ENCODE data around the gene FKBP11. TPM values are rescaled to one million over a fixed set of nuclear protein-coding genes. Genes with fewer than 3 reads are reported as not detected.

The FKBP11 gene
- total RNA-seq, 2 donors from 2014 or later: 12.1 to 33.1 TPM

DNA sequence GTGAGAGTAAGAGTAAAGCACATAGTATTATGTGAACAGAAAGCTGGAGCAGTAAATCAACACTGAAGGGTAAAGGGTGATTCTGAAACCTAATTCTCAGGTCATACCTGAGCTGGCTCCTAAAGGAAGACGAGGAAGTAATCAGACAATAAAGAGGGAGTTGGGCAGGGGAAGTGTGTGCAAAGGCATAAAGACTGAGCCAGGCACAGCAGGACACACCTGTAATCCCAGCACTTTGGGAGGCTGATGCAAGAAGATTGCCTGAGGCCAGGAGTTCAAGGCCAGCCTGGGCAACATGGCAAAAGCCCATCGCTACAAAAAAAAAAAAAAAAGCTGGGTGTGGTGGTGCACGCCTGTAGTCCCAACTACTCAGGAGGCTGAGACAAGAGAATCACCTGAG is 22.4 kb upstream of the FKBP11 start:
- no peak for DNase-seq (ENCODE audit: low spot score)
- Histone ChIP-seq H3K4me3 (no peak overlapping the region), H3K27ac (no peak overlapping the region), H3K36me3 (no peaks in the 10 kb centered on the region), H3K4me1 (replicated peaks) (no peaks in the 10 kb centered on the region), H3K9me3 (no peaks in the 10 kb centered on the region), H3K27me3 (replicated peaks; ENCODE audit: insufficient read depth) (no peaks in the 10 kb centered on the region)
- WGBS: 85% methylated on average over 3 of the region's 3 CpGs
- intact Hi-C loops (cut with DNase I): no loop called here
- TF ChIP-seq POLR2A (IDR thresholded peaks at IDR 0.05): no peak
- no peak for TF ChIP-seq POLR2AphosphoS5 (IDR thresholded peaks at IDR 0.05)
- TF ChIP-seq, protein P1, sequence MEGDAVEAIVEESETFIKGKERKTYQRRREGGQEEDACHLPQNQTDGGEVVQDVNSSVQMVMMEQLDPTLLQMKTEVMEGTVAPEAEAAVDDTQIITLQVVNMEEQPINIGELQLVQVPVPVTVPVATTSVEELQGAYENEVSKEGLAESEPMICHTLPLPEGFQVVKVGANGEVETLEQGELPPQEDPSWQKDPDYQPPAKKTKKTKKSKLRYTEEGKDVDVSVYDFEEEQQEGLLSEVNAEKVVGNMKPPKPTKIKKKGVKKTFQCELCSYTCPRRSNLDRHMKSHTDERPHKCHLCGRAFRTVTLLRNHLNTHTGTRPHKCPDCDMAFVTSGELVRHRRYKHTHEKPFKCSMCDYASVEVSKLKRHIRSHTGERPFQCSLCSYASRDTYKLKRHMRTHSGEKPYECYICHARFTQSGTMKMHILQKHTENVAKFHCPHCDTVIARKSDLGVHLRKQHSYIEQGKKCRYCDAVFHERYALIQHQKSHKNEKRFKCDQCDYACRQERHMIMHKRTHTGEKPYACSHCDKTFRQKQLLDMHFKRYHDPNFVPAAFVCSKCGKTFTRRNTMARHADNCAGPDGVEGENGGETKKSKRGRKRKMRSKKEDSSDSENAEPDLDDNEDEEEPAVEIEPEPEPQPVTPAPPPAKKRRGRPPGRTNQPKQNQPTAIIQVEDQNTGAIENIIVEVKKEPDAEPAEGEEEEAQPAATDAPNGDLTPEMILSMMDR (IDR thresholded peaks at IDR 0.05): no peak

DNA sequence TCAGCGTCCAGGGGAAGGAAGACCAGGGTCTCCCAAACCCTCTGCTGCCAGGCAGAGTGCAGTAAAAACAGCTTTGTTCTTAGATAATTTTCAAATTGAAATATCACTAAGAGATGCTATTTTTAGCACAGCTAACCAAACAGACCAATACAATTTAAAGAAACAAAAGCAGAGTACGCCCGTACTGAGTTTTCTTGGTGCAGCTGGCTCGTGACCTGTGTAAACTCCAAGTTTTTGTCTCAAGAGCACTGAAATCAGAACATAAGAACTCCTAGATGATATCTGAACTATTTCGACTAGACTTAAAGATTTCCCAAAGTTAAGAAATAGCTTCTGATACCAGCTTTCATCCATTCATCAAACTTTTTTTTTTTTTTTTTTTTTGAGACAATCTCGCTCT is 21.7 kb upstream of the FKBP11 start:
- Histone ChIP-seq H3K36me3 (no peaks in the 10 kb centered on the region), H3K4me3 (no peak overlapping the region), H3K9me3 (no peaks in the 10 kb centered on the region), H3K27ac (no peak overlapping the region), H3K4me1 (replicated peaks) (no peaks in the 10 kb centered on the region), H3K27me3 (replicated peaks; ENCODE audit: insufficient read depth) (no peaks in the 10 kb centered on the region)
- no peak for DNase-seq (ENCODE audit: low spot score)
- 65% methylated on average over 6 of the region's 6 CpGs for WGBS
- intact Hi-C loops (cut with DNase I): no loop called here
- TF ChIP-seq POLR2AphosphoS5 (IDR thresholded peaks at IDR 0.05) (no peak), POLR2A (IDR thresholded peaks at IDR 0.05) (no peak)
- TF ChIP-seq, protein P1 (IDR thresholded peaks at IDR 0.05): no peak

DNA sequence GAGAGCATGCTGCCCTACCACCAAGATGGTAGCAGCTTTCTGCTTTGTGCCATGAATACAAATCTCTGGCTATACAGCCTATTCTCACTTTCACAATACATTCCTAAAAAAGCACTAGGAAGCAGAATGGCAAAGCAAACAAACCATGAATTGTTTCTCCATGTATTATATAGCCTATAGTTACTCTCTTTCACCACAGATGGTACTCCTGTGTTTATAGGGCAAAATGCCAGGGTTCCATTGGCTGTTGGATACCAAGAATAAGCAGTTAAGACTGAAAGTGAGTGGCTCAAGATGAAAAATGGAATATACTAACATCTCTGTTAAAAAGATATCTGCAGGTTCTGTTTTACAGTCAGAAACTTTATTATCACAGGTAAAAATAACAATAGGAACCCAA is 20.9 kb upstream of the FKBP11 start:
- intact Hi-C loops (cut with DNase I): no loop called here
- no peaks in the 10 kb centered on the region for H3K4me1 ChIP-seq (replicated peaks)

DNA sequence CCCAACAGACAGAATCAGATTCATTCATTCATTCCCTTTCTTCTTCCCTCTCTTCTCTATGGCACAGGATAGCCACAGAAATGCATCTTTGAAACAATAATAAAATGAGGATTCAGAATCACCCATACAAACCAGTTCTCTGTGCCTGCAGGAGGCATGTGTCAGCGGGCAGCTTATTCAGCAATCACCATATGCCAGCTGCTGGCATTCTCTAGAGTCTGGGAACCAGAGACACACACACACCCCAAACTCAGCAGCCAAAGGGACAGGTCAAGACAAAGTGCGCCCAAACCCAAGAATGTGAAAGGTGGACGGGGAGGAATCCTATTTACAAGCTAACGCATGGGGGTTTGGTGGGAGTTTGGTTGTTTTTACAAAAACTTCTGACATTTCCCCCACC is 17.9 kb upstream of the FKBP11 start:
- TF ChIP-seq POLR2AphosphoS5 (IDR thresholded peaks at IDR 0.05): no peak
- TF ChIP-seq, protein P1 (IDR thresholded peaks at IDR 0.05): no peak
- Histone ChIP-seq H3K9me3 (no peaks in the 10 kb centered on the region), H3K27me3 (replicated peaks; ENCODE audit: insufficient read depth) (no peaks in the 10 kb centered on the region), H3K4me1 (replicated peaks) (no peaks in the 10 kb centered on the region), H3K27ac (no peak overlapping the region), H3K36me3 (peaks cover 0 to 7% of the 10 kb centered on the region in 2 donors), H3K4me3 (no peak overlapping the region)
- 32% methylated on average over 4 of the region's 4 CpGs for WGBS
- intact Hi-C loops (cut with DNase I): no loop called here
- DNase-seq (ENCODE audit: low spot score): no peak

More for the DNA sequence above, 20.9 kb upstream of the FKBP11 start:
- TF ChIP-seq, protein P1 (IDR thresholded peaks at IDR 0.05): no peak
- no peak for TF ChIP-seq POLR2AphosphoS5 (IDR thresholded peaks at IDR 0.05)
- no peak for TF ChIP-seq POLR2A (IDR thresholded peaks at IDR 0.05)
- Histone ChIP-seq H3K4me3 (no peak overlapping the region), H3K9me3 (no peaks in the 10 kb centered on the region), H3K27me3 (replicated peaks; ENCODE audit: insufficient read depth) (no peaks in the 10 kb centered on the region), H3K36me3 (no peaks in the 10 kb centered on the region), H3K27ac (no peak overlapping the region)
- DNase-seq (ENCODE audit: low spot score): no peak

DNA sequence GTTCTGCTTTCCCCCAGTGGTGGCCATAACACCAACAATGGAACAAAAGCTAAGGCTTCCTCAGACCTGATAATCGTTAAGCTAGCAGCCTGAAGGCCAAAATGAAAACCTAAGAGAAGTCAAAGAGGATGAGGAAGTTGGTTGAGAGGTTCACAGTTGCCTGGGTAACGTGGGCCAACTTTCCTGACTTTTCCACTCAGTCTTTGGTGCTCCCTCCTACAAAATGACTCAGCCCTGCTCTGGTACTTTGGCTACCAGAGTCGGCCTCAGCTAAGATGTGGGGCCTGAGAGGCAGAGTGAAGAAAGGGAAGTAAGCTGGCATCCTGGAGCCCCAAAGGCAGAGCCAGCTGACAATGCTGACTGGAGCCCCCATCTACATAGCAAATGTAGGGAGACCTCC is 14.9 kb upstream of the FKBP11 start:
- Histone ChIP-seq H3K9me3 (no peaks in the 10 kb centered on the region), H3K27me3 (replicated peaks; ENCODE audit: insufficient read depth) (no peaks in the 10 kb centered on the region), H3K4me1 (replicated peaks) (no peaks in the 10 kb centered on the region), H3K27ac (no peak overlapping the region), H3K4me3 (no peak overlapping the region), H3K36me3 (peaks cover 0 to 7% of the 10 kb centered on the region in 2 donors)
- intact Hi-C loops (cut with DNase I): no loop called here
- no peak for DNase-seq (ENCODE audit: low spot score)
- TF ChIP-seq, protein P1 (IDR thresholded peaks at IDR 0.05): no peak
- no peak for TF ChIP-seq POLR2A (IDR thresholded peaks at IDR 0.05)
- TF ChIP-seq POLR2AphosphoS5 (IDR thresholded peaks at IDR 0.05): no peak
- WGBS: 55% methylated on average over 3 of the region's 3 CpGs

Data from prostate gland (tissue), 2 donors.